HCT116 (cell line): Measurements from ENCODE around the gene CRP. TPM values are rescaled to one million over a fixed set of nuclear protein-coding genes. Genes with fewer than 3 reads are reported as not detected.

Experiments
- ATAC-seq: fragments of 200-7000 bp; cut with Tn5 transposase; 2 replicates; pipeline ENCODE4 v1.9.1; 2020; ENCODE audit warnings: mild to moderate bottlenecking, moderate library complexity
- BruUV-seq: library from RNA; stranded (reverse); fragments of 400-500 nt; replicated peaks from 2 replicates; lab custom pipeline; 2021; lab: Mats Ljungman, UMichigan
- CTCF ChIA-PET: fragments of 300-600 bp; sonication (Branson Sonifier 250); formaldehyde crosslinking; loops from one replicate; lab custom pipeline; 2021; ENCODE audit warnings: antibody characterized with exemption; lab: Charles Lee
- POLR2A ChIA-PET: fragments of 300-600, 350-600 bp; sonication (Branson Sonifier 250); formaldehyde crosslinking; loops from one replicate; lab custom pipeline; 2021; ENCODE audit warnings: antibody characterized with exemption; lab: Charles Lee
- RAD21 ChIA-PET, 2 experiments: fragments of 300-600 bp; sonication (Branson Sonifier 250); formaldehyde crosslinking; loops; one replicate each; lab custom pipeline; 2023; ENCODE audit warnings: low total read pairs in 2 of 2; ENCODE audit not compliant: uncharacterized antibody in 2 of 2, unreplicated experiment in 2 of 2, low non-redundant PET in 1 of 2; lab: Charles Lee
- DNase-seq: peaks from one replicate; pipeline ENCODE4 v3.0.0-alpha.2; 2010; ENCODE audit warnings: low read depth, low spot score
- H2AFZ ChIP-seq: fragments of 200-600 bp; shearing (Covaris generic), sonication (generic); 2 replicates; pipeline ENCODE4 v1.6.1; 2017; ENCODE audit warnings: low read depth, mixed run types, mixed read lengths, antibody characterized with exemption, low read length; ENCODE audit not compliant: poor library complexity, severe bottlenecking
- H3K27ac ChIP-seq: 2 replicates; pipeline ENCODE4 v1.5.1; 2012; ENCODE audit warnings: low read depth, low read length
- H3K27me3 ChIP-seq: fragments of 200-600 bp; sonication (generic); 2 replicates; pipeline ENCODE4 v1.6.1; 2016; ENCODE audit warnings: mixed run types, low read length, mixed read lengths; ENCODE audit not compliant: insufficient read depth
- H3K36me3 ChIP-seq, 2 experiments: fragments of 200-500 bp in 1 of 2; fragments of 200-600 bp in 1 of 2; sonication (Bioruptor generic) in 1 of 2; sonication (generic) in 1 of 2; 2 replicates each; pipeline versions ENCODE4 v1.5.1 to v1.6.1; 2014 to 2016; ENCODE audit warnings: low read length in 2 of 2, inconsistent platforms in 1 of 2, mixed read lengths in 1 of 2, mixed run types in 1 of 2; ENCODE audit not compliant: insufficient read depth in 2 of 2, control insufficient read depth in 1 of 2
- H3K4me1 ChIP-seq, 2 experiments: fragments of 200-600 bp in 1 of 2; sonication (generic) in 1 of 2; 2 replicates each; pipeline versions ENCODE4 v1.5.1 to v1.6.1; 2012 to 2017; ENCODE audit warnings: low read length in 2 of 2, inconsistent platforms in 1 of 2, mild to moderate bottlenecking in 1 of 2, mixed read lengths in 1 of 2, mixed run types in 1 of 2, moderate library complexity in 1 of 2; ENCODE audit not compliant: insufficient read depth in 2 of 2, control insufficient read depth in 1 of 2
- H3K4me2 ChIP-seq: fragments of 200-600 bp; sonication (generic); 2 replicates; pipeline ENCODE4 v1.6.1; 2017; ENCODE audit warnings: mixed run types, low read length, mixed read lengths
- H3K4me3 ChIP-seq, 2 experiments: fragments of 200-600 bp in 1 of 2; sonication (generic) in 1 of 2; replicated peaks in 1 of 2; 2 replicates each; pipeline ENCODE4 v1.5.1; 2011 to 2016; ENCODE audit warnings: low read length in 2 of 2, control low read depth in 1 of 2, low read depth in 1 of 2, mild to moderate bottlenecking in 1 of 2, mixed read lengths in 1 of 2, mixed run types in 1 of 2
- H3K79me2 ChIP-seq: fragments of 200-600 bp; sonication (generic); 2 replicates; pipeline ENCODE4 v1.6.1; 2017; ENCODE audit warnings: mild to moderate bottlenecking, mixed run types, low read length, moderate library complexity, mixed read lengths; ENCODE audit not compliant: insufficient read depth
- H3K9ac ChIP-seq: fragments of 200-600 bp; sonication (generic); 2 replicates; pipeline ENCODE4 v1.6.1; 2016; ENCODE audit warnings: low read length, mixed read lengths
- H3K9me2 ChIP-seq: fragments of 200-600 bp; sonication (generic), shearing (Covaris generic); 2 replicates; pipeline ENCODE4 v1.6.1; 2017; ENCODE audit warnings: mixed run types, mild to moderate bottlenecking, moderate library complexity; ENCODE audit not compliant: insufficient read depth
- H3K9me3 ChIP-seq, 2 experiments: fragments of 200-500 bp in 1 of 2; fragments of 200-600 bp in 1 of 2; sonication (Bioruptor generic) in 1 of 2; sonication (generic) in 1 of 2; 2 replicates each; pipeline ENCODE4 v1.6.1; 2014 to 2017; ENCODE audit warnings: low read length in 2 of 2, mixed read lengths in 2 of 2, inconsistent platforms in 1 of 2, low read depth in 1 of 2, mild to moderate bottlenecking in 1 of 2, mixed run types in 1 of 2, moderate library complexity in 1 of 2; ENCODE audit not compliant: control insufficient read depth in 1 of 2, insufficient read depth in 1 of 2
- H4K20me1 ChIP-seq: fragments of 200-600 bp; sonication (generic), shearing (Covaris generic); 2 replicates; pipeline ENCODE4 v1.6.1; 2017; ENCODE audit warnings: mixed run types, mild to moderate bottlenecking, moderate library complexity; ENCODE audit not compliant: insufficient read depth
- CEBPB ChIP-seq: IDR thresholded peaks from 2 replicates; pipeline ENCODE4 v1.6.1; 2012; ENCODE audit warnings: low read depth
- ELF1 ChIP-seq: IDR thresholded peaks from 2 replicates; pipeline ENCODE4 v1.6.1; 2012; ENCODE audit warnings: low read depth, borderline replicate concordance
- JUND ChIP-seq: IDR thresholded peaks from 2 replicates; pipeline ENCODE4 v1.6.1; 2012
- MAX ChIP-seq: IDR thresholded peaks from 2 replicates; pipeline ENCODE4 v1.6.1; 2012
- POLR2AphosphoS5 ChIP-seq: IDR thresholded peaks from 2 replicates; pipeline ENCODE4 v1.6.1; 2011; ENCODE audit warnings: mild to moderate bottlenecking, low read depth, low read length, moderate library complexity
- SIN3A ChIP-seq: IDR thresholded peaks from 2 replicates; pipeline ENCODE4 v1.6.1; 2012; ENCODE audit warnings: low read depth
- TCF7L2 ChIP-seq: IDR thresholded peaks from 2 replicates; pipeline ENCODE4 v1.7.0; 2011; ENCODE audit warnings: borderline replicate concordance, inconsistent platforms; ENCODE audit not compliant: insufficient read depth, insufficient read length; ENCODE audit errors: extremely low read depth
- intact Hi-C: fragments of 100-400 bp; cut with micrococcal nuclease; formaldehyde crosslinking; loops from 2 replicates; pipeline ENCODE4 v1.10.0; 2022
- total RNA-seq: library from RNA; stranded (reverse); gene quantifications from one replicate; pipeline ENCODE4 v1.2.1, GENCODE V29; 2021; ENCODE audit not compliant: unreplicated experiment
- TF ChIP-seq, protein P1 (sequence below), 3 experiments: fragments of 200-600 bp in 1 of 3; sonication (generic) in 1 of 3; IDR thresholded peaks in 2 of 3; conservative IDR thresholded peaks in 1 of 3; 2 replicates each; pipeline ENCODE4 v1.5.1; 2012 to 2017; ENCODE audit warnings: low read depth in 2 of 3, low read length in 2 of 3, antibody characterized with exemption in 1 of 3, borderline replicate concordance in 1 of 3, control low read depth in 1 of 3, mild to moderate bottlenecking in 1 of 3, mixed read lengths in 1 of 3, mixed run types in 1 of 3, moderate library complexity in 1 of 3; ENCODE audit not compliant: insufficient read depth in 1 of 3
- TF ChIP-seq, protein P2 (sequence below): IDR thresholded peaks from 2 replicates; pipeline ENCODE4 v1.6.1; 2011; ENCODE audit warnings: mild to moderate bottlenecking, low read length, moderate library complexity; ENCODE audit not compliant: insufficient replicate concordance; ENCODE audit errors: extremely low read depth

CRP gene
- total RNA-seq, 1 experiment from 2014 or later, result 1.3 TPM

DNA sequence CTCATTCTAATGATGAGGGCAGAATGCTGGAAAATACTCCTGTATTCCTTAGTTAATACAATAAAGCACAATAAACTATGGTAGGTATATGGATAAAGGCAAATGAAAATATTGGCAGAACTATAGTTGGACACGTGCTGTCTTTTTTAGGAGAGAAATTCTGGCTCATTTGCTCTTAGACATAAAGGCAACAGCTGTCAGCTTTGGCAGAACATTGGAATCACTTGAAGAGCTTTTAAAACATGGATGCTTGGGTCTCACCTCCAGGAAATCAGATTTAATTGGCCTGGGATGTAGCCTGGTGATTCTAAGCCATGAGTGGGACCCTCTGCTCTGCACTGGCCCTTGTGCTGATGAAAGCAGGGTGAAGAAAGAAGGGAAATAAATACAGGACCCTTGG lies 9.9 kb downstream of the CRP start:
- intact Hi-C loops, result no loop called here
- H2AFZ ChIP-seq, result no peak overlapping the region
- no peaks in the 10 kb centered on the region for H3K9me3 ChIP-seq
- no TSS peak for BruUV-seq
- DNase-seq (no peak), ATAC-seq (no peak)
- TF ChIP-seq ELF1 (no peak), CEBPB (no peak), TCF7L2 (no peak), POLR2AphosphoS5 (no peak), JUND (no peak), SIN3A (no peak), MAX (no peak)
- TF ChIP-seq, protein P1, sequence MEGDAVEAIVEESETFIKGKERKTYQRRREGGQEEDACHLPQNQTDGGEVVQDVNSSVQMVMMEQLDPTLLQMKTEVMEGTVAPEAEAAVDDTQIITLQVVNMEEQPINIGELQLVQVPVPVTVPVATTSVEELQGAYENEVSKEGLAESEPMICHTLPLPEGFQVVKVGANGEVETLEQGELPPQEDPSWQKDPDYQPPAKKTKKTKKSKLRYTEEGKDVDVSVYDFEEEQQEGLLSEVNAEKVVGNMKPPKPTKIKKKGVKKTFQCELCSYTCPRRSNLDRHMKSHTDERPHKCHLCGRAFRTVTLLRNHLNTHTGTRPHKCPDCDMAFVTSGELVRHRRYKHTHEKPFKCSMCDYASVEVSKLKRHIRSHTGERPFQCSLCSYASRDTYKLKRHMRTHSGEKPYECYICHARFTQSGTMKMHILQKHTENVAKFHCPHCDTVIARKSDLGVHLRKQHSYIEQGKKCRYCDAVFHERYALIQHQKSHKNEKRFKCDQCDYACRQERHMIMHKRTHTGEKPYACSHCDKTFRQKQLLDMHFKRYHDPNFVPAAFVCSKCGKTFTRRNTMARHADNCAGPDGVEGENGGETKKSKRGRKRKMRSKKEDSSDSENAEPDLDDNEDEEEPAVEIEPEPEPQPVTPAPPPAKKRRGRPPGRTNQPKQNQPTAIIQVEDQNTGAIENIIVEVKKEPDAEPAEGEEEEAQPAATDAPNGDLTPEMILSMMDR (IDR thresholded peaks at IDR 0.05 in 2 of 3, conservative IDR thresholded peaks at IDR 0.05 in 1 of 3; ENCODE audit: borderline replicate concordance in 1 of 3, insufficient read depth in 1 of 3, low read depth in 2 of 3, low read length in 2 of 3), result no peak
- TF ChIP-seq, protein P2, sequence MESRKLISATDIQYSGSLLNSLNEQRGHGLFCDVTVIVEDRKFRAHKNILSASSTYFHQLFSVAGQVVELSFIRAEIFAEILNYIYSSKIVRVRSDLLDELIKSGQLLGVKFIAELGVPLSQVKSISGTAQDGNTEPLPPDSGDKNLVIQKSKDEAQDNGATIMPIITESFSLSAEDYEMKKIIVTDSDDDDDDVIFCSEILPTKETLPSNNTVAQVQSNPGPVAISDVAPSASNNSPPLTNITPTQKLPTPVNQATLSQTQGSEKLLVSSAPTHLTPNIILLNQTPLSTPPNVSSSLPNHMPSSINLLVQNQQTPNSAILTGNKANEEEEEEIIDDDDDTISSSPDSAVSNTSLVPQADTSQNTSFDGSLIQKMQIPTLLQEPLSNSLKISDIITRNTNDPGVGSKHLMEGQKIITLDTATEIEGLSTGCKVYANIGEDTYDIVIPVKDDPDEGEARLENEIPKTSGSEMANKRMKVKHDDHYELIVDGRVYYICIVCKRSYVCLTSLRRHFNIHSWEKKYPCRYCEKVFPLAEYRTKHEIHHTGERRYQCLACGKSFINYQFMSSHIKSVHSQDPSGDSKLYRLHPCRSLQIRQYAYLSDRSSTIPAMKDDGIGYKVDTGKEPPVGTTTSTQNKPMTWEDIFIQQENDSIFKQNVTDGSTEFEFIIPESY, result no peak
- H3K27ac ChIP-seq, result no peak overlapping the region
- H3K9me2 ChIP-seq, result no peaks in the 10 kb centered on the region
- ChIA-PET RAD21 (no interaction called here), POLR2A (no interaction called here), CTCF (no interaction called here)
- H4K20me1 ChIP-seq, result no peaks in the 10 kb centered on the region
- H3K79me2 ChIP-seq, result no peaks in the 10 kb centered on the region
- no peaks in the 10 kb centered on the region for H3K36me3 ChIP-seq
- no peaks in the 10 kb centered on the region for H3K27me3 ChIP-seq
- no peak overlapping the region for H3K4me3 ChIP-seq
- H3K4me1 ChIP-seq, result no peaks in the 10 kb centered on the region
- H3K9ac ChIP-seq, result no peak overlapping the region
- no peak overlapping the region for H3K4me2 ChIP-seq
